CD4-positive, alpha-beta T cell treated with Interleukin-12 subunit alpha and Interleukin-12 subunit beta, for 1 hour (primary cell): ENCODE results near the gene ANKRA2.
A peak's percentile ranks its signal among the peaks of the same experiment; 100 is the strongest.
"Not testable (repeated sequence)": the region's sequence is repeated elsewhere in the genome, so short reads cannot be mapped to it uniquely, and the experiment has no call there.

Source experiments
- DNase-seq: peaks from one replicate; pipeline ENCODE4 v3.0.0-alpha.2; 2020

ANKRA2 gene

GRCh38 chr5:73545403-73545779 is 20.0 kb downstream of the ANKRA2 start:
- DNase-seq: no peak

GRCh38 chr5:73544429-73545402 is 20.7 kb downstream of the ANKRA2 start:
- no peak for DNase-seq

GRCh38 chr5:73542020-73542419 is 23.4 kb downstream of the ANKRA2 start:
- DNase-seq: no peak

GRCh38 chr5:73540192-73540591 is 25.2 kb downstream of the ANKRA2 start:
- DNase-seq: no peak

GRCh38 chr5:73539730-73540129 is 25.7 kb downstream of the ANKRA2 start:
- DNase-seq: no peak

GRCh38 chr5:73534971-73535370 is 30.5 kb downstream of the ANKRA2 start:
- no peak for DNase-seq

GRCh38 chr5:73534011-73534644 is 31.3 kb downstream of the ANKRA2 start:
- no peak for DNase-seq

- DNase-seq: no peak
Measured at GRCh38 chr5:73532195-73532594, 33.2 kb downstream of the ANKRA2 start.

GRCh38 chr5:73531356-73531755 is 34.1 kb downstream of the ANKRA2 start:
- no peak for DNase-seq

GRCh38 chr5:73529081-73529480 is 36.4 kb downstream of the ANKRA2 start:
- DNase-seq: no peak

GRCh38 chr5:73528248-73528647 is 37.2 kb downstream of the ANKRA2 start:
- no peak for DNase-seq

GRCh38 chr5:73525606-73526203 is 39.7 kb downstream of the ANKRA2 start:
- no peak for DNase-seq

- DNase-seq: no peak
Measured at GRCh38 chr5:73523861-73524260, 41.6 kb downstream of the ANKRA2 start.

GRCh38 chr5:73522989-73523388 is 42.5 kb downstream of the ANKRA2 start:
- no peak for DNase-seq

- DNase-seq: peak; percentile 83
Measured at GRCh38 chr5:73519531-73520283, 45.7 kb downstream of the ANKRA2 start.

- DNase-seq: no peak
Measured at GRCh38 chr5:73515232-73515631, 50.2 kb downstream of the ANKRA2 start.

- DNase-seq: no peak
Measured at GRCh38 chr5:73514418-73514817, 51.0 kb downstream of the ANKRA2 start.

GRCh38 chr5:73513996-73514395 is 51.4 kb downstream of the ANKRA2 start:
- DNase-seq: no peak

- DNase-seq: not testable (repeated sequence)
Measured at GRCh38 chr5:73508521-73508920, 56.9 kb downstream of the ANKRA2 start.

- no peak for DNase-seq
Measured at GRCh38 chr5:73507062-73507461, 58.4 kb downstream of the ANKRA2 start.

- no peak for DNase-seq
Measured at GRCh38 chr5:73506459-73506955, 58.9 kb downstream of the ANKRA2 start.
